GM23338 (cell line): Measurements from ENCODE around the gene FOXP1. TPM values are rescaled to one million over a fixed set of nuclear protein-coding genes. Genes with fewer than 3 reads are reported as not detected.

ENCODE experiments used
- ATAC-seq: fragments of 200-7000 bp; cut with Tn5 transposase; 3 replicates; pipeline ENCODE4 v1.9.1; 2020
- DNase-seq: peaks from one replicate; pipeline ENCODE4 v3.0.0-alpha.2; 2015; ENCODE audit warnings: low spot score
- H2AFZ ChIP-seq: fragments of 200-600 bp; sonication (generic); 2 replicates; pipeline ENCODE4 v1.8.0; 2016; ENCODE audit warnings: antibody characterized with exemption, mild to moderate bottlenecking, moderate library complexity
- H3F3A ChIP-seq: fragments of 200-600 bp; sonication (generic); replicated peaks from 2 replicates; pipeline ENCODE4 v1.8.0; 2017; ENCODE audit warnings: antibody characterized with exemption, mixed run types, low read depth
- H3K27ac ChIP-seq: fragments of 200-600 bp; sonication (generic); 2 replicates; pipeline ENCODE4 v1.6.1; 2016; ENCODE audit warnings: low read depth
- H3K27me3 ChIP-seq: fragments of 200-600 bp; sonication (generic); 2 replicates; pipeline ENCODE4 v1.8.0; 2016; ENCODE audit warnings: mild to moderate bottlenecking, mixed run types, moderate library complexity; ENCODE audit not compliant: insufficient read depth
- H3K36me3 ChIP-seq: fragments of 200-600 bp; sonication (generic); 2 replicates; pipeline ENCODE4 v1.8.0; 2016; ENCODE audit warnings: mild to moderate bottlenecking; ENCODE audit not compliant: insufficient read depth
- H3K4me1 ChIP-seq: fragments of 200-600 bp; sonication (generic); 2 replicates; pipeline ENCODE4 v1.8.0; 2016; ENCODE audit warnings: mild to moderate bottlenecking, moderate library complexity; ENCODE audit not compliant: insufficient read depth
- H3K4me2 ChIP-seq: fragments of 200-600 bp; sonication (generic); 2 replicates; pipeline ENCODE4 v1.7.1; 2017; ENCODE audit warnings: mixed run types
- H3K4me3 ChIP-seq: fragments of 200-600 bp; sonication (generic); 2 replicates; pipeline ENCODE4 v1.6.1; 2016; ENCODE audit warnings: mixed run types
- H3K79me2 ChIP-seq: fragments of 200-600 bp; sonication (generic); replicated peaks from 2 replicates; pipeline ENCODE4 v1.8.0; 2017; ENCODE audit warnings: mild to moderate bottlenecking; ENCODE audit not compliant: insufficient read depth
- H3K9me2 ChIP-seq: fragments of 200-600 bp; sonication (generic); 2 replicates; pipeline ENCODE4 v1.8.0; 2017; ENCODE audit not compliant: insufficient read depth
- H4K20me1 ChIP-seq: fragments of 200-600 bp; sonication (generic); replicated peaks from 2 replicates; pipeline ENCODE4 v1.8.0; 2017; ENCODE audit warnings: mild to moderate bottlenecking; ENCODE audit not compliant: insufficient read depth
- H3K27ac Mint-ChIP-seq: 2 replicates; pipeline ENCODE4 v1.8.0; 2020; ENCODE audit warnings: inconsistent platforms, mild to moderate bottlenecking, moderate library complexity, mixed read lengths
- H3K27me3 Mint-ChIP-seq: 3 replicates; pipeline ENCODE4 v1.8.0; 2022; ENCODE audit warnings: low read depth, mild to moderate bottlenecking, moderate library complexity, mixed read lengths, inconsistent platforms; ENCODE audit not compliant: insufficient read depth, poor library complexity
- H3K36me3 Mint-ChIP-seq: 3 replicates; pipeline ENCODE4 v1.8.0; 2021; ENCODE audit warnings: low read depth, mild to moderate bottlenecking, inconsistent platforms, moderate library complexity, mixed read lengths
- H3K4me1 Mint-ChIP-seq: 3 replicates; pipeline ENCODE4 v1.8.0; 2020; ENCODE audit warnings: mild to moderate bottlenecking, inconsistent platforms, mixed read lengths
- H3K4me3 Mint-ChIP-seq: 3 replicates; pipeline ENCODE4 v1.8.0; 2021; ENCODE audit warnings: moderate library complexity, mild to moderate bottlenecking, inconsistent platforms, mixed read lengths
- H3K9me3 Mint-ChIP-seq: 3 replicates; pipeline ENCODE4 v1.8.0; 2020; ENCODE audit warnings: moderate library complexity, mild to moderate bottlenecking, inconsistent platforms, mixed read lengths
- CREB1 ChIP-seq: fragments of 250-450 bp; sonication (Bioruptor Pico); IDR thresholded peaks from 2 replicates; pipeline ENCODE4 v1.5.0; 2020; ENCODE audit warnings: low read depth, mild to moderate bottlenecking, moderate library complexity
- CTCF ChIP-seq, 2 experiments: fragments of 200-600 bp in 1 of 2; sonication (generic) in 1 of 2; conservative IDR thresholded peaks; 2 replicates each; pipeline versions ENCODE4 v1.5.1 to v1.6.1; 2016 to 2017; ENCODE audit warnings: antibody characterized with exemption in 2 of 2, low read depth in 2 of 2, mild to moderate bottlenecking in 2 of 2, moderate library complexity in 1 of 2
- EZH2 ChIP-seq: fragments of 200-600 bp; sonication (generic); IDR thresholded peaks from one replicate; pipeline ENCODE4 v1.8.0; 2017; ENCODE audit warnings: antibody characterized with exemption, mild to moderate bottlenecking, low read depth; ENCODE audit not compliant: unreplicated experiment
- EZH2phosphoT487 ChIP-seq: fragments of 200-600 bp; sonication (generic); IDR thresholded peaks from one replicate; pipeline ENCODE4 v1.8.1; 2018; ENCODE audit warnings: antibody characterized with exemption; ENCODE audit not compliant: unreplicated experiment
- JUNB ChIP-seq: IDR thresholded peaks from one replicate; pipeline ENCODE4 v1.6.1; 2016; ENCODE audit warnings: antibody characterized with exemption; ENCODE audit not compliant: unreplicated experiment
- NANOG ChIP-seq: IDR thresholded peaks from 2 replicates; pipeline ENCODE4 v1.6.1; 2016; ENCODE audit warnings: antibody characterized with exemption, borderline replicate concordance
- POLR2AphosphoS5 ChIP-seq: IDR thresholded peaks from 2 replicates; pipeline ENCODE4 v1.6.1; 2016; ENCODE audit warnings: antibody characterized with exemption, low read depth
- REST ChIP-seq: IDR thresholded peaks from one replicate; pipeline ENCODE4 v1.6.1; 2018; ENCODE audit warnings: antibody characterized with exemption; ENCODE audit not compliant: unreplicated experiment
- STAT1 ChIP-seq: IDR thresholded peaks from one replicate; pipeline ENCODE4 v1.6.1; 2016; ENCODE audit warnings: antibody characterized with exemption; ENCODE audit not compliant: unreplicated experiment
- ZNF114 ChIP-seq: fragments of 250-450 bp; sonication (Bioruptor Pico); IDR thresholded peaks from 2 replicates; pipeline ENCODE4 v1.5.0; 2020; ENCODE audit warnings: mild to moderate bottlenecking, moderate library complexity
- ZNF331 ChIP-seq: fragments of 250-450 bp; sonication (Bioruptor Pico); IDR thresholded peaks from 2 replicates; pipeline ENCODE4 v1.5.0; 2020; ENCODE audit warnings: low read depth, mild to moderate bottlenecking, moderate library complexity
- polyA plus RNA-seq: library from polyadenylated mRNA; unstranded; fragments of >200 nt; fragmentation: Nextera tagmentation; extraction: Ambion mirVana; gene quantifications from 2 replicates; pipeline ENCODE4 v1.2.1, GENCODE V29; 2016
- total RNA-seq: library from RNA; depleted of rRNA; stranded (reverse); fragments of >200 nt; shearing (Covaris generic); gene quantifications from 2 replicates; pipeline ENCODE4 v1.2.3, GENCODE V29; 2014
- TF ChIP-seq, protein P1 (sequence below): IDR thresholded peaks from 2 replicates; pipeline ENCODE4 v1.6.1; 2016; ENCODE audit warnings: antibody characterized with exemption
- TF ChIP-seq, protein P2 (sequence below): fragments of 250-450 bp; sonication (Bioruptor Pico); IDR thresholded peaks from 2 replicates; pipeline ENCODE4 v1.5.0; 2020; ENCODE audit warnings: mild to moderate bottlenecking, moderate library complexity

Gene FOXP1
- total and polyA plus RNA-seq, 2 experiments from 2014 or later: 32.9 to 35.5 TPM

DNA sequence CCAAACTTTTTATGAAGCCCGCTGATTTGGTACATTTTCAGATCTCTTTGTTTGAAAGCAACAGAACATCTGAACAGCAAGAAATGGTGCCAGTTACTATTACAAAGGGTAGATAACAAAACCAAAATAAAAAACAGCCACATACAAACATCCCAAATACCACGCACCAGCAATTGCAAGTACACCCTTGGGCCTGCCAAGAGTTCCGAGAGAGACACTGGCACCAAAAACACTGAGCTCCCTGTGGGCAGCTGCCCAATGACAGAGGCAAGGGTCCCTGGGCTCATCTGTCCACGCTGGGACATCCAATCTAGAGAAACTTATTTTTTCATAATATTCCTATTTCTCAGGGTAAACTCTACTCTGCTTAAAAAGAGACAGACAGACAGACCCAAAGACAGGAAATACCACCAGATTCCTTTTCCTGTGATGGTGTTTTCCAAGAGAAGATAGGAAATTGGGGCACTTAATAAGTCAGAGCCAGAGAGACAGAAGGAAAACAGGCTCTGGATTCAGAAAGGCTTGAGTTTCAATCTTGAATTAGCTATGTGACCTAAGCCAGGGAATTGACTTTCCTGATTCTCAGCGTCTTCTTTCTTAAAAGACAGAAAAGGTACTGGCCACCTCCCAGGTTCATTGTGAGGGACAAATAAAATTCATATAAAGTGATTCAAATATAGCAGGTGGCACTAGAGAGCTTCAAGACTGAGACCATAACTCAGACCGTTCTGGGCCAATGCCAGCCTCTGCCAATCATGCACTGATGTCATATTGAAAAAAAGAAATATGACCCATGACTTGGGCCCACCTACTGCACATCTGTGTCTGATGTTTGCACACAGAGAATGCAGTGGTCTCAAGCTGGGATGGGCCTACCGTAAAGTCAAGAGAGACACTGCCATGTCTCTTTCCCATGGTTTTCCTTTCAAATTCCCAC lies 61.3 kb downstream of the FOXP1 start:
- DNase-seq (no peak), ATAC-seq (no peak)
- H3K9me3 Mint-ChIP-seq: no peaks in the 10 kb centered on the region
- Histone ChIP-seq H3K79me2 (no peaks in the 10 kb centered on the region), H3K9me2 (no peaks in the 10 kb centered on the region; the same call in 1 of the 2 replicates), H3K27ac (no peak overlapping the region), H3K4me3 (no peak overlapping the region), H3K36me3 (no peaks in the 10 kb centered on the region), H4K20me1 (no peaks in the 10 kb centered on the region), H3K4me2 (no peak overlapping the region), H2AFZ (no peak overlapping the region), H3K4me1 (peaks cover 27% of the 10 kb centered on the region), H3F3A (no peaks in the 10 kb centered on the region), H3K27me3 (no peaks in the 10 kb centered on the region)
- H3K4me1 Mint-ChIP-seq: peaks cover 33% of the 10 kb centered on the region
- peaks cover 1% of the 10 kb centered on the region for H3K27me3 Mint-ChIP-seq
- H3K27ac Mint-ChIP-seq: no peak overlapping the region
- no peak for TF ChIP-seq NANOG
- TF ChIP-seq CREB1 (CRISPR knock-in tag): no peak
- no peak for TF ChIP-seq EZH2
- no peak for TF ChIP-seq POLR2AphosphoS5
- no peak for TF ChIP-seq EZH2phosphoT487
- TF ChIP-seq, protein P1, sequence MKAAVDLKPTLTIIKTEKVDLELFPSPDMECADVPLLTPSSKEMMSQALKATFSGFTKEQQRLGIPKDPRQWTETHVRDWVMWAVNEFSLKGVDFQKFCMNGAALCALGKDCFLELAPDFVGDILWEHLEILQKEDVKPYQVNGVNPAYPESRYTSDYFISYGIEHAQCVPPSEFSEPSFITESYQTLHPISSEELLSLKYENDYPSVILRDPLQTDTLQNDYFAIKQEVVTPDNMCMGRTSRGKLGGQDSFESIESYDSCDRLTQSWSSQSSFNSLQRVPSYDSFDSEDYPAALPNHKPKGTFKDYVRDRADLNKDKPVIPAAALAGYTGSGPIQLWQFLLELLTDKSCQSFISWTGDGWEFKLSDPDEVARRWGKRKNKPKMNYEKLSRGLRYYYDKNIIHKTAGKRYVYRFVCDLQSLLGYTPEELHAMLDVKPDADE: no peak
- no peak for TF ChIP-seq REST
- TF ChIP-seq ZNF114 (CRISPR knock-in tag): no peak
- no peak for TF ChIP-seq JUNB
- no peak for TF ChIP-seq ZNF331 (CRISPR knock-in tag)
- no peak for TF ChIP-seq CTCF (conservative IDR thresholded peaks at IDR 0.05; ENCODE audit: low read depth in 2 of 2)
- TF ChIP-seq STAT1: no peak
- TF ChIP-seq, protein P2, sequence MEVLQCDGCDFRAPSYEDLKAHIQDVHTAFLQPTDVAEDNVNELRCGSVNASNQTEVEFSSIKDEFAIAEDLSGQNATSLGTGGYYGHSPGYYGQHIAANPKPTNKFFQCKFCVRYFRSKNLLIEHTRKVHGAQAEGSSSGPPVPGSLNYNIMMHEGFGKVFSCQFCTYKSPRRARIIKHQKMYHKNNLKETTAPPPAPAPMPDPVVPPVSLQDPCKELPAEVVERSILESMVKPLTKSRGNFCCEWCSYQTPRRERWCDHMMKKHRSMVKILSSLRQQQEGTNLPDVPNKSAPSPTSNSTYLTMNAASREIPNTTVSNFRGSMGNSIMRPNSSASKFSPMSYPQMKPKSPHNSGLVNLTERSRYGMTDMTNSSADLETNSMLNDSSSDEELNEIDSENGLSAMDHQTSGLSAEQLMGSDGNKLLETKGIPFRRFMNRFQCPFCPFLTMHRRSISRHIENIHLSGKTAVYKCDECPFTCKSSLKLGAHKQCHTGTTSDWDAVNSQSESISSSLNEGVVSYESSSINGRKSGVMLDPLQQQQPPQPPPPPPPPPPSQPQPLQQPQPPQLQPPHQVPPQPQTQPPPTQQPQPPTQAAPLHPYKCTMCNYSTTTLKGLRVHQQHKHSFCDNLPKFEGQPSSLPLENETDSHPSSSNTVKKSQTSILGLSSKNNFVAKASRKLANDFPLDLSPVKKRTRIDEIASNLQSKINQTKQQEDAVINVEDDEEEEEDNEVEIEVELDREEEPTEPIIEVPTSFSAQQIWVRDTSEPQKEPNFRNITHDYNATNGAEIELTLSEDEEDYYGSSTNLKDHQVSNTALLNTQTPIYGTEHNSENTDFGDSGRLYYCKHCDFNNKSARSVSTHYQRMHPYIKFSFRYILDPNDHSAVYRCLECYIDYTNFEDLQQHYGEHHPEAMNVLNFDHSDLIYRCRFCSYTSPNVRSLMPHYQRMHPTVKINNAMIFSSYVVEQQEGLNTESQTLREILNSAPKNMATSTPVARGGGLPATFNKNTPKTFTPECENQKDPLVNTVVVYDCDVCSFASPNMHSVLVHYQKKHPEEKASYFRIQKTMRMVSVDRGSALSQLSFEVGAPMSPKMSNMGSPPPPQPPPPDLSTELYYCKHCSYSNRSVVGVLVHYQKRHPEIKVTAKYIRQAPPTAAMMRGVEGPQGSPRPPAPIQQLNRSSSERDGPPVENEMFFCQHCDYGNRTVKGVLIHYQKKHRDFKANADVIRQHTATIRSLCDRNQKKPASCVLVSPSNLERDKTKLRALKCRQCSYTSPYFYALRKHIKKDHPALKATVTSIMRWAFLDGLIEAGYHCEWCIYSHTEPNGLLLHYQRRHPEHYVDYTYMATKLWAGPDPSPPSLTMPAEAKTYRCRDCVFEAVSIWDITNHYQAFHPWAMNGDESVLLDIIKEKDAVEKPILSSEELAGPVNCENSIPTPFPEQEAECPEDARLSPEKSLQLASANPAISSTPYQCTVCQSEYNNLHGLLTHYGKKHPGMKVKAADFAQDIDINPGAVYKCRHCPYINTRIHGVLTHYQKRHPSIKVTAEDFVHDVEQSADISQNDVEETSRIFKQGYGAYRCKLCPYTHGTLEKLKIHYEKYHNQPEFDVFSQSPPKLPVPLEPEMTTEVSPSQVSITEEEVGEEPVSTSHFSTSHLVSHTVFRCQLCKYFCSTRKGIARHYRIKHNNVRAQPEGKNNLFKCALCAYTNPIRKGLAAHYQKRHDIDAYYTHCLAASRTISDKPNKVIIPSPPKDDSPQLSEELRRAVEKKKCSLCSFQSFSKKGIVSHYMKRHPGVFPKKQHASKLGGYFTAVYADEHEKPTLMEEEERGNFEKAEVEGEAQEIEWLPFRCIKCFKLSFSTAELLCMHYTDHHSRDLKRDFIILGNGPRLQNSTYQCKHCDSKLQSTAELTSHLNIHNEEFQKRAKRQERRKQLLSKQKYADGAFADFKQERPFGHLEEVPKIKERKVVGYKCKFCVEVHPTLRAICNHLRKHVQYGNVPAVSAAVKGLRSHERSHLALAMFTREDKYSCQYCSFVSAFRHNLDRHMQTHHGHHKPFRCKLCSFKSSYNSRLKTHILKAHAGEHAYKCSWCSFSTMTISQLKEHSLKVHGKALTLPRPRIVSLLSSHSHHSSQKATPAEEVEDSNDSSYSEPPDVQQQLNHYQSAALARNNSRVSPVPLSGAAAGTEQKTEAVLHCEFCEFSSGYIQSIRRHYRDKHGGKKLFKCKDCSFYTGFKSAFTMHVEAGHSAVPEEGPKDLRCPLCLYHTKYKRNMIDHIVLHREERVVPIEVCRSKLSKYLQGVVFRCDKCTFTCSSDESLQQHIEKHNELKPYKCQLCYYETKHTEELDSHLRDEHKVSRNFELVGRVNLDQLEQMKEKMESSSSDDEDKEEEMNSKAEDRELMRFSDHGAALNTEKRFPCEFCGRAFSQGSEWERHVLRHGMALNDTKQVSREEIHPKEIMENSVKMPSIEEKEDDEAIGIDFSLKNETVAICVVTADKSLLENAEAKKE (CRISPR knock-in tag): no peak
- no peaks in the 10 kb centered on the region for H3K36me3 Mint-ChIP-seq
- no peak overlapping the region for H3K4me3 Mint-ChIP-seq
